Panc1 (cell line): ENCODE results near the gene NOC2L. TPM values are rescaled to one million over a fixed set of nuclear protein-coding genes. Genes with fewer than 3 reads are reported as not detected.

Experiments
- ATAC-seq: fragments of 200-7000 bp; cut with Tn5 transposase; 2 replicates; pipeline ENCODE4 v1.9.1; 2020; ENCODE audit warnings: mild to moderate bottlenecking, moderate library complexity
- BruUV-seq: library from RNA; stranded (reverse); fragments of 400-500 nt; replicated peaks from 2 replicates; lab custom pipeline; 2021; lab: Mats Ljungman, UMichigan
- CTCF ChIA-PET: fragments of 300-600 bp; sonication (Branson Sonifier 250); formaldehyde crosslinking; loops from one replicate; lab custom pipeline; 2022; ENCODE audit warnings: antibody characterized with exemption; lab: Charles Lee
- POLR2A ChIA-PET: fragments of 300-600 bp; sonication (Branson Sonifier 250); formaldehyde crosslinking; loops from one replicate; lab custom pipeline; 2022; ENCODE audit warnings: antibody characterized with exemption; lab: Charles Lee
- DNase-seq: peaks from one replicate; pipeline ENCODE4 v3.0.0-alpha.2; 2010; ENCODE audit warnings: low read depth, low spot score
- H3K27ac ChIP-seq: 2 replicates; pipeline ENCODE4 v1.5.1; 2011; ENCODE audit warnings: mild to moderate bottlenecking, low read length, inconsistent platforms
- H3K27me3 ChIP-seq: fragments of 200-500 bp; sonication (Bioruptor generic); 2 replicates; pipeline ENCODE4 v1.6.0; 2014; ENCODE audit warnings: low read length, inconsistent platforms; ENCODE audit not compliant: control insufficient read depth, insufficient read depth
- H3K36me3 ChIP-seq: fragments of 200-500 bp; sonication (Bioruptor generic); 2 replicates; pipeline ENCODE4 v1.5.1; 2014; ENCODE audit warnings: inconsistent platforms, mild to moderate bottlenecking, low read length, moderate library complexity; ENCODE audit not compliant: control insufficient read depth, insufficient read depth
- H3K4me1 ChIP-seq: 2 replicates; pipeline ENCODE4 v1.5.1; 2011; ENCODE audit warnings: inconsistent platforms, mild to moderate bottlenecking, low read length, moderate library complexity; ENCODE audit not compliant: control insufficient read depth, insufficient read depth
- H3K4me3 ChIP-seq, 2 experiments: 2 replicates each; pipeline ENCODE4 v1.5.1; 2011 to 2012; ENCODE audit warnings: low read depth in 2 of 2, low read length in 2 of 2, mild to moderate bottlenecking in 2 of 2, inconsistent platforms in 1 of 2, moderate library complexity in 1 of 2
- H3K9me3 ChIP-seq: fragments of 200-500 bp; sonication (Bioruptor generic); 2 replicates; pipeline ENCODE4 v1.5.1; 2014; ENCODE audit warnings: low read depth, mild to moderate bottlenecking, inconsistent platforms, low read length, moderate library complexity; ENCODE audit not compliant: control insufficient read depth, insufficient read depth
- POLR2AphosphoS5 ChIP-seq: IDR thresholded peaks from 2 replicates; pipeline ENCODE4 v1.6.1; 2012; ENCODE audit warnings: mild to moderate bottlenecking, low read depth, low read length, moderate library complexity
- SIN3A ChIP-seq: IDR thresholded peaks from 2 replicates; pipeline ENCODE4 v1.6.1; 2012; ENCODE audit warnings: low read depth, mild to moderate bottlenecking, low read length, moderate library complexity, borderline replicate concordance; ENCODE audit not compliant: insufficient read depth
- TCF7L2 ChIP-seq: IDR thresholded peaks from 2 replicates; pipeline ENCODE4 v1.6.1; 2011; ENCODE audit warnings: mild to moderate bottlenecking, low read depth, low read length, inconsistent platforms
- in situ Hi-C: cut with HindIII; loops from 2 replicates; pipeline ENCODE4 v1.10.0; 2016; ENCODE audit warnings: low sequenced_read_pairs, low pct_unique_long_range_greater_than_20kb
- intact Hi-C: fragments of 100-400 bp; cut with micrococcal nuclease; formaldehyde crosslinking; loops from one replicate; pipeline ENCODE4 v1.10.0; 2022; ENCODE audit not compliant: unreplicated experiment
- total RNA-seq: library from RNA; stranded (reverse); gene quantifications from one replicate; pipeline ENCODE4 v1.2.1, GENCODE V29; 2021; ENCODE audit not compliant: unreplicated experiment
- TF ChIP-seq, protein P1 (sequence below): fragments of 450-650 bp; IDR thresholded peaks from 2 replicates; pipeline ENCODE4 v1.5.1; 2017; ENCODE audit warnings: mild to moderate bottlenecking
- TF ChIP-seq, protein P2 (sequence below), 2 experiments: IDR thresholded peaks; 2 replicates each; pipeline ENCODE4 v1.6.1; 2011 to 2012; ENCODE audit warnings: low read depth in 2 of 2, control low read depth in 1 of 2, low read length in 1 of 2, mild to moderate bottlenecking in 1 of 2, moderate library complexity in 1 of 2; ENCODE audit not compliant: insufficient read depth in 1 of 2

NOC2L gene
- total RNA-seq, 1 experiment from 2014 or later, result 193 TPM

DNA sequence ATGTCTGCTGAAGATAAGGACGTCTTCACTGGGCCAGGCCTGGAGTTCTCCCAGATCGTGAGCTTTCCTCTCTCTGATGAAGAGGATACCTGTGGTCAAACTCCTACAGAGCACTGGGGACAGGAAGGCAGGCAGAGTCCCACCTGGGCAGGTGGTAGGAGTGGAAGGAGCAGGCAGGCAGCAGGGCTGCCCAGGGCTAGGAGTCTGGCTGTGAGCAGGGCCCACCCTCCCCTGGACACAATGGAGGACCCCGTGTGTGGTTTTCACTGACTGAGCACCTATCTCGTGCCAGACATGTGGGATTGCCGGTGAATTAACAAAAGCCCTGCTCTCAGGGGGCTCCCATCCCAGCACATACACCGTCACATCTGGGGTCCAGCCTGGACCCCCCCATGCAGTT, 40.2 kb downstream of the NOC2L start:
- no peak for DNase-seq
- Histone ChIP-seq H3K4me3 (no peak overlapping the region), H3K36me3 (no peaks in the 10 kb centered on the region), H3K4me1 (peaks cover 75% of the 10 kb centered on the region), H3K27ac (peak overlapping the region; percentile 34; the same call in 1 of the 2 replicates), H3K27me3 (no peaks in the 10 kb centered on the region), H3K9me3 (no peaks in the 10 kb centered on the region)
- ChIA-PET CTCF (no interaction called here), POLR2A (no interaction called here)
- no peak for TF ChIP-seq POLR2AphosphoS5
- TF ChIP-seq, protein P1, sequence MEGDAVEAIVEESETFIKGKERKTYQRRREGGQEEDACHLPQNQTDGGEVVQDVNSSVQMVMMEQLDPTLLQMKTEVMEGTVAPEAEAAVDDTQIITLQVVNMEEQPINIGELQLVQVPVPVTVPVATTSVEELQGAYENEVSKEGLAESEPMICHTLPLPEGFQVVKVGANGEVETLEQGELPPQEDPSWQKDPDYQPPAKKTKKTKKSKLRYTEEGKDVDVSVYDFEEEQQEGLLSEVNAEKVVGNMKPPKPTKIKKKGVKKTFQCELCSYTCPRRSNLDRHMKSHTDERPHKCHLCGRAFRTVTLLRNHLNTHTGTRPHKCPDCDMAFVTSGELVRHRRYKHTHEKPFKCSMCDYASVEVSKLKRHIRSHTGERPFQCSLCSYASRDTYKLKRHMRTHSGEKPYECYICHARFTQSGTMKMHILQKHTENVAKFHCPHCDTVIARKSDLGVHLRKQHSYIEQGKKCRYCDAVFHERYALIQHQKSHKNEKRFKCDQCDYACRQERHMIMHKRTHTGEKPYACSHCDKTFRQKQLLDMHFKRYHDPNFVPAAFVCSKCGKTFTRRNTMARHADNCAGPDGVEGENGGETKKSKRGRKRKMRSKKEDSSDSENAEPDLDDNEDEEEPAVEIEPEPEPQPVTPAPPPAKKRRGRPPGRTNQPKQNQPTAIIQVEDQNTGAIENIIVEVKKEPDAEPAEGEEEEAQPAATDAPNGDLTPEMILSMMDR, result no peak
- no peak for TF ChIP-seq TCF7L2
- TF ChIP-seq, protein P2, sequence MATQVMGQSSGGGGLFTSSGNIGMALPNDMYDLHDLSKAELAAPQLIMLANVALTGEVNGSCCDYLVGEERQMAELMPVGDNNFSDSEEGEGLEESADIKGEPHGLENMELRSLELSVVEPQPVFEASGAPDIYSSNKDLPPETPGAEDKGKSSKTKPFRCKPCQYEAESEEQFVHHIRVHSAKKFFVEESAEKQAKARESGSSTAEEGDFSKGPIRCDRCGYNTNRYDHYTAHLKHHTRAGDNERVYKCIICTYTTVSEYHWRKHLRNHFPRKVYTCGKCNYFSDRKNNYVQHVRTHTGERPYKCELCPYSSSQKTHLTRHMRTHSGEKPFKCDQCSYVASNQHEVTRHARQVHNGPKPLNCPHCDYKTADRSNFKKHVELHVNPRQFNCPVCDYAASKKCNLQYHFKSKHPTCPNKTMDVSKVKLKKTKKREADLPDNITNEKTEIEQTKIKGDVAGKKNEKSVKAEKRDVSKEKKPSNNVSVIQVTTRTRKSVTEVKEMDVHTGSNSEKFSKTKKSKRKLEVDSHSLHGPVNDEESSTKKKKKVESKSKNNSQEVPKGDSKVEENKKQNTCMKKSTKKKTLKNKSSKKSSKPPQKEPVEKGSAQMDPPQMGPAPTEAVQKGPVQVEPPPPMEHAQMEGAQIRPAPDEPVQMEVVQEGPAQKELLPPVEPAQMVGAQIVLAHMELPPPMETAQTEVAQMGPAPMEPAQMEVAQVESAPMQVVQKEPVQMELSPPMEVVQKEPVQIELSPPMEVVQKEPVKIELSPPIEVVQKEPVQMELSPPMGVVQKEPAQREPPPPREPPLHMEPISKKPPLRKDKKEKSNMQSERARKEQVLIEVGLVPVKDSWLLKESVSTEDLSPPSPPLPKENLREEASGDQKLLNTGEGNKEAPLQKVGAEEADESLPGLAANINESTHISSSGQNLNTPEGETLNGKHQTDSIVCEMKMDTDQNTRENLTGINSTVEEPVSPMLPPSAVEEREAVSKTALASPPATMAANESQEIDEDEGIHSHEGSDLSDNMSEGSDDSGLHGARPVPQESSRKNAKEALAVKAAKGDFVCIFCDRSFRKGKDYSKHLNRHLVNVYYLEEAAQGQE (IDR thresholded peaks at IDR 0.05; ENCODE audit: insufficient read depth in 1 of 2, low read depth in 2 of 2, low read length in 1 of 2), result no peak
- TF ChIP-seq SIN3A, result no peak
- BruUV-seq, result no TSS peak
- no peak for ATAC-seq
- in situ Hi-C loops (no loop called here), intact Hi-C loops (no loop called here)

DNA sequence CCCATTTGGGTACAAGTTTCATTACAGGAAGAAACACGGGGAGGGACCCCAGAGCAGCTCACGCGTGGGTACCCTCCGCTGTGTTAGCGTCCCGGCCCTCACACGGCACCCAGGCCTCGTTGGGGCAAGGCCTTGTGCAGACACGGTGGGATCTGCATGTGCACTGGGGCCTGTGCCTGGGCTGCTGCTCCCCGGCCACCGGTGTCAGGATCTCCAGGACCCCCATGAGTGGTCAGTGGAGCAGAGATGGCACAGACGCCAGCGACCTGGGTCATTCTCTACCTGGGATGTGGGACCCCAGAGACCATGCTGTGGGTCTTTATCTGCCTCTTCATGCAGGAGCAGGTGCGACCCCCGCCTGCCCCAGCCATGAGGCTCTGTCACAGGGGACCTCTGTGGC, 40.7 kb downstream of the NOC2L start:
- no peaks in the 10 kb centered on the region for H3K36me3 ChIP-seq
- TF ChIP-seq TCF7L2 (no peak), POLR2AphosphoS5 (0 out of 2 replicates have a peak, but pooled peaks have one; percentile 30)
- TF ChIP-seq, protein P2 (IDR thresholded peaks at IDR 0.05; ENCODE audit: insufficient read depth in 1 of 2, low read depth in 2 of 2, low read length in 1 of 2), result no peak
- TF ChIP-seq, protein P1, result no peak
- H3K4me1 ChIP-seq, result peaks cover 78% of the 10 kb centered on the region
- peak overlapping the region; percentile 17; the same call in 1 of the 2 replicates for H3K27ac ChIP-seq
- H3K9me3 ChIP-seq, result no peaks in the 10 kb centered on the region
- BruUV-seq, result no TSS peak
- H3K27me3 ChIP-seq, result no peaks in the 10 kb centered on the region
- DNase-seq (no peak), ATAC-seq (no peak)
- H3K4me3 ChIP-seq, result no peak overlapping the region
- ChIA-PET POLR2A (no interaction called here), CTCF (no interaction called here)
- intact Hi-C loops (no loop called here), in situ Hi-C loops (no loop called here)
